ENCODE measurements around the gene ART3.
"Not testable (repeated sequence)": the region's sequence is repeated elsewhere in the genome, so short reads cannot be mapped to it uniquely, and the experiment has no call there.

The ART3 gene, protein sequence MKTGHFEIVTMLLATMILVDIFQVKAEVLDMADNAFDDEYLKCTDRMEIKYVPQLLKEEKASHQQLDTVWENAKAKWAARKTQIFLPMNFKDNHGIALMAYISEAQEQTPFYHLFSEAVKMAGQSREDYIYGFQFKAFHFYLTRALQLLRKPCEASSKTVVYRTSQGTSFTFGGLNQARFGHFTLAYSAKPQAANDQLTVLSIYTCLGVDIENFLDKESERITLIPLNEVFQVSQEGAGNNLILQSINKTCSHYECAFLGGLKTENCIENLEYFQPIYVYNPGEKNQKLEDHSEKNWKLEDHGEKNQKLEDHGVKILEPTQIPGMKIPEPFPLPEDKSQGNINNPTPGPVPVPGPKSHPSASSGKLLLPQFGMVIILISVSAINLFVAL

DNA sequence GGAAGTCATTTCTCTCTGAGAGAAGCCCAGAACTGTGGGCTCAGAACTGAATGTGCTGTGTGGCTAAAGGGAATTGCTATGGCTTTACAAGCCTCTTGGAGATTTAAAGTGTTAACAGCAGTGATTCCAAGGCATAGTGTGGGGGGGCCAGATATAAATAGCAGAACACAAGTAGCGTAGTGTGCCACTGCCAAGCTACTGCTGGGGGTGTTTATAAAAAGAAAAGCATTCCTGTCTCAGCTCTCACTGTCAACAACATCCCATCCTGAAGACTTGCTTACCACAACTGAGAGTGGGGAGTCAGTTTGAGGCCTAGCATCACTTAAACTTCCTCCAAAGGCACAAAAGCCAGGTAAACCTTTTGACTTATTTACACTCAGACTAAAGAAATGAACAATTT, at the start of gene ART3:
Gene ART3 (plus strand): TSS at position 242 of the 400 bp plus-strand sequence. CDS start 1,181 bp downstream, outside the sequence.
- DNase-seq (ENCODE audit: low read depth in 4 of 4, low spot score in 1 of 4) = no peak

DNA sequence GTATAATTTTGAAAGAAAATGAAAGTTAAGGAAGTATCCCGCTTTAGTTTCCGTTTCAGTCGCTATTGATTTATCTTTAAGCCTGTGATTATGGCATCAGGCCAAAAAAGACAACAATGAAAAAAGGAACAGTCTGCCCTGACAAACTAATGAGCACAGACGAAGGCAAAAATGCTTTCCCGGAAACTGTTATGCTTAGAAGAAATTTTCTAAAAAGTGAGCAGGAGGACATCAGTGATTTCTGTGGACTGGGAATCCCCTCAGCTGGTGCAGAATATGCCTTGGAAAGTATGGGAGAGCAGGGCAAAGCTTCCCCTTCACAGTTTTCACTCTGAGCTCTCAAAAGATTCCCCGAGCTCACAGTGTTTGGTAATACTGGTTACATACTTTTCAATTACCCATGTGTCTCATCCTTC, 46.2 kb upstream of the ART3 start:
- DNase-seq (ENCODE audit: low read depth in 4 of 4, low spot score in 1 of 4) = no peak

DNA sequence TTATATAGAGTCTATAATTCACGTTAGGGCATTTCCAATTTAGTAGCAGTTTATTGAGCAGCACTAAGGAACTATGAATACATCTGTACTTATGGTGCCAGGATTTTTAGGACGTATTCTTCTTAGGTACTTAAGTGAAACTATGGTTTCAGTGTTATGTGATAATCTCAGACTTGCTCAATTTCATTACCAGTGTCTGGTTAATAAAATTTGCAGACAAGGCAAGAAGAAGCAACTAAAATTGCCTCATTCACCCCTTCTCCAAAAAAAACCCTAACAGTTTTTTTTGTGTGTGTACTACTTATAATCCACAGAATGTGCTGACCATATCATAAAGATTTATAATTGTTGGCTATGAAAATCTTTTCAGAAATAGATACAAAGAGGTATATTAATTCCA, 45.2 kb upstream of the ART3 start:
- DNase-seq (ENCODE audit: low read depth in 4 of 4, low spot score in 1 of 4) = no peak

DNA sequence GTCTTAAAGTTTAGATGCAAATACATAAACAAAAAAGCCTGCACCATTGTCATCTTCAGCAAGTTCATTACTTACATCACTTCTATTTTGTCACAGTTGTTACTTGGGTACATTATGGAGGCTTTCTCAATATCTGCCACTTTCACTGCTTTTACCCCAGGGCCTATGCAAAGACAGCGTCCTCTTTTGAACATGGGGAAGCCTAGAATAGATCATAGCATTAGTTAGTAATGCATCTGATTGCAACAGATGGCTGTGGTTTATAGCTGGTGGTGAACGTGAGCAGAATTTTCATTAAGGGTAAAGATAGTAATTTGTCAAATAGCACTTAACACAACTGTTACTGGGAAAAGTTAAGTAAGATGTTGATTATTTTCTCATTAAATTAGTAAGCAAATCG, 39.4 kb upstream of the ART3 start:
- no peak for DNase-seq (ENCODE audit: low read depth in 4 of 4, low spot score in 1 of 4)

DNA sequence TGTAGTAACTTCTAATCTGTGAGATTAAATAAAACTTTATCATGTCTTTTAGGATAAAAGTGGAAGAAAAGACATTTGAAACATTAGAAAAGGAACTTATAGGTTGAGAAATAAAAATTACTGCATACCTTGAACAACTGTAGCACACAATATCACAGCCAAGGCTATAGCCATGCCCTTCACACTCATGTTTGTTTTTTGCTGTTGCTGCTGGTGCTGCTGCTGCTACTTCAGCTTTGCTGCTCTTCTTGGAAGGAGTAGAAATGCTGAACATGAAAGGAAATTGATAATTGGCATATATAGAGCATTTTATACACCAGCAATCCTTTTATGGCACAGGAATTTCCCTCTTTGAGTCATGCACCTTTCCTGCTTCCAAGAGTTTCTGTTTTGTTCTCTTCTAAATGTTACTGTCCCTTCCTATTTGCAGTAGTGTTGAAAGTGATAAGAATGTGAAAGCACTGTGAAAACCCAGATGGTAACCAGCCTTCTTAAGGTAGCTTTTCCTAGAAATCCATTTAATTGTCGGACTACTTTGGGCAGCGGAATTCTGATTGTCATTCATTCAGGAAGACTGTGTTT, 38.6 kb upstream of the ART3 start, which contains the start of gene CXCL11:
Gene CXCL11 (minus strand): TSS at position 272 of the 582 bp plus-strand sequence. CDS start 83 bp downstream, at position 189.
- DNase-seq (ENCODE audit: low read depth in 4 of 4, low spot score in 1 of 4) = no peak

DNA sequence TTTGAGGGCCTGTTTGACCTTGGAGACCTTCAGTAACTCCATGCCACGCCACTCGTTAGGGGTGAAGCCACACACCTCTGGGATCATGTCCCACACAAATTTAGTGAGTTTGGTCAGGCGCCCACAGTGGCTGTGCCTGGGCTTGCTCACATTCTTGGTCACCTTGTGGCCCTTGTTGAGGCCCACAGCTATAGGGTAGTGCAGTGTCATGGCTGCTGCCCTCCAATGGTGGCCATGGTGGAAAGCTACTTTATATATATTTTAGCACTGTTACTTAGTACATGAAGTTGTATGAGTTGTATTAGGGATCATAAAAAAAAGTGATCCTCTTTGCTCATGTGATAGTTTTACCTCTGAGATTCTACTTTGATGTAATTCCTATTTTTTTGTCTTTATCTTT, 37.7 kb upstream of the ART3 start:
- no peak for DNase-seq (ENCODE audit: low read depth in 4 of 4, low spot score in 1 of 4)

DNA sequence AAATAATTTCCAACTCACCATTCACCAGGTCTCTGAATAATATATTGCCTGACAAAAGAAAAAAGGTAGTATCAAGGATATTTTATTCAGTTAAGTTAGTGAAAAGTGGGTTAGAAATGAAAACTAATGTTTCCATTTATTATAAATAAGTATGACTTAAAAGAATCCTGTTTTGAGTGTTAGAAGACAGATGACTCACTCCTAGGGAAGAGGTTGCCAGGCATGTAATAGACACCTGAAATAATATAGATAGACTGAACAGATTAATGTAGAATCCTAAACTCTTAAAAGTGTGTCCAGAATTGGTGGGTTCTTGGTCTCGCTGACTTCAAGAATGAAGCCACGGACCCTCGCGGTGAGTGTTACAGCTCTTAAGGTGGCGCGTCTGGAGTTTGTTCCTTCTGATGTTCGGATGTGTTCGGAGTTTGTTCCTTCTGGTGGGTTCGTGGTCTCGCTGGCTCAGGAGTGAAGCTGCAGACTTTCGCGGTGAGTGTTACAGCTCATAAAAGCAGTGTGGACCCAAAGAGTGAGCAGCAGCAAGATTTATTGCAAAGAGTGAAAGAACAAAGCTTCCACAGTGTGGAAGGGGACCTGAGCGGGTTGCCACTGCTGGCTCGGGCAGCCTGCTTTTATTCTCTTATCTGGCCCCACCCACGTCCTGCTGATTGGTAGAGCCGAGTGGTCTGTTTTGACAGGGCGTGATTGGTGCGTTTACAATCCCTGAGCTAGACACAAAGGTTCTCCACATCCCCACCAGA, 32.1 kb upstream of the ART3 start:
- not testable (repeated sequence) for DNase-seq (ENCODE audit: low read depth in 4 of 4, low spot score in 1 of 4)

DNA sequence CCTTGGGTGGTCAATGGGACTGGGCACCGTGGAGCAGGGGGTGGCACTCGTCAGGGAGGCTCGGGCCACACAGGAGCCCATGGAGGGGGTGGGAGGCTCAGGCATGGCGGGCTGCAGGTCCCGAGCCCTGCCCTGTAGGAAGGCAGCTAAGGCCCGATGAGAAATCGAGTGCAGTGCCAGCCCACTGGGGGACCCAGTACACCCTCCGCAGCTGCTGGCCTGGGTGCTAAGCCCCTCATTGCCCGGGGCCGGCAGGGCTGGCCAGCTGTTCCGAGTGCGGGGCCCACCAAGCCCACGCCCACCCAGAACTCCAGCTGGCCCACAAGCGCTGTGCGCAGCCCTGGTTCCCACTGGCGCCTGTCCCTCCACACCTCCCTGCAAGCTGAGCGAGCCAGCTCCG, 31.2 kb upstream of the ART3 start:
- not testable (repeated sequence) for DNase-seq (ENCODE audit: low read depth in 4 of 4, low spot score in 1 of 4)

DNA sequence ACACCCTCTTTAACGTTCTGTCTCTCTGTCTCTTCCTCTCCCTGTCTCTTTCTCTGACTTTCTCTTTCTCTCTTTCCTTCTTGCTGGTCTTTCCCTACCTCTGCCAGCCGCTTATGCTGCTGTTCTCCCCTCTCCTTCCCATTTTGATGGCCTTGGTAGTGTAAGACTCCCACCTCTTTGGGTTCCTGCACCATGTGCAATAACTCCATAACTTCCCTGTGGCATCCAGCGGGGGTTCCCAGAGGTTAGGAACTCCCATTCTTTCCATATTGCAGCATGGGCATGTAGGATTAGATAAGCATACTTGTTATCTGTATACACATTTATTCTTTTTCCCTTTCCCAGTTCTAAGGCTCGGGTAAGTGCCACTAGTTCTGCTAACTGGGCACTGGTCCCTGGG, 29.8 kb upstream of the ART3 start:
- not testable (repeated sequence) for DNase-seq (ENCODE audit: low read depth in 4 of 4, low spot score in 1 of 4)

DNA sequence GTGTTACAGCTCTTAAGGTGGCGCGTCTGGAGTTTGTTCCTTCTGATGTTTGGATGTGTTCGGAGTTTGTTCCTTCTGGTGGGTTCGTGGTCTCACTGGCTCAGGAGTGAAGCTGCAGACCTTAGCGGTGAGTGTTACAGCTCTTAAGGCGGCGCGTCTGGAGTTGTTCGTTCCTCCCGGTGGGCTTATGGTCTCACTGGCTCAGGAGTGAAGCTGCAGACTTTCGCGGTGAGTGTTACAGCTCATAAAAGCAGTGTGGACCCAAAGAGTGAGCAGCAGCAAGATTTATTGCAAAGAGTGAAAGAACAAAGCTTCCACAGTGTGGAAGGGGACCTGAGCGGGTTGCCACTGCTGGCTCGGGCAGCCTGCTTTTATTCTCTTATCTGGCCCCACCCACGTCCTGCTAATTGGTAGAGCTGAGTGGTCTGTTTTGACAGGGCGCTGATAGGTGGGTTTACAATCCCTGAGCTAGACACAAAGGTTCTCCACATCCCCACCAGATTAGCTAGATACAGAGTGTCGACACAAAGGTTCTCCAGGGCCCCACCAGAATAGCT, 24.6 kb upstream of the ART3 start:
- not testable (repeated sequence) for DNase-seq (ENCODE audit: low read depth in 4 of 4, low spot score in 1 of 4)

DNA sequence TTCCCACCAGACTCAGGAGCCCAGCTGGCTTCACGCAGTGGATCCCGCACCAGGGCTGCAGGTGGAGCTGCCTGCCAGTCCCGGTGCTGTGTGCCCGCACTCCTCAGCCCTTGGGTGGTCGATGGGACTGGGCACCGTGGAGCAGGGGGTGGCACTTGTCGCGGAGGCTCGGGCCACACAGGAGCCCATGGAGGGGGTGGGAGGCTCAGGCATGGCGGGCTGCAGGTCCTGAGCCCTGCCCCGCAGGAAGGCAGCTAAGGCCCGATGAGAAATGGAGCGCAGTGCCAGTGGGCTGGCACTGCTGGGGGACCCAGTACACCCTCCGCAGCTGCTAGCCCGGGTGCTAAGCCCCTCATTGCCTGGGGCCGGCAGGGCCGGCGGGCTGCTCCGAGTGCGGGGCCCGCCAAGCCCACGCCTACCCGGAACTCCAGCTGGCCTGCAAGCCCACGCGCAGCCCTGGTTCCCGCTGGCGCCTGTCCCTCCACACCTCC, 23.9 kb upstream of the ART3 start:
- not testable (repeated sequence) for DNase-seq (ENCODE audit: low read depth in 4 of 4, low spot score in 1 of 4)

DNA sequence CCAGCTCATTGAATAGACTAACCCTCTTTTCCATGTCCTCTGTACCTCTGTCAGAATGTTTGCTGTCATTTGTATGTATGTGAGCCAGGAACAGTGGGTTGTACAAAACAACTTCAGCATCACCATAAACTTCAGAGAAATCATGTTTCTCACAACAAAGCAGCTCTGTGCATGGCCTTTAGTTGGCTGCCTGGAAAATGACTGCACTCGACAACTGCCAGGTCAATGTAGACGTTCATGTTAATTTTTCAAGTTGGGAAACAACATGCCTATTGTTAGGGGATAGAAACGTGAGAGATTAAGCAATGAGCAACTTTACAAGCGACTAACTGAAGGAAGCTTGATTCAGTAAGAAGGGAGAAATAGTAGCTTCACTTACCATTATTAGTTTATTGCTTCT, 20.8 kb upstream of the ART3 start:
- DNase-seq (ENCODE audit: low read depth in 4 of 4, low spot score in 1 of 4) = no peak

DNA sequence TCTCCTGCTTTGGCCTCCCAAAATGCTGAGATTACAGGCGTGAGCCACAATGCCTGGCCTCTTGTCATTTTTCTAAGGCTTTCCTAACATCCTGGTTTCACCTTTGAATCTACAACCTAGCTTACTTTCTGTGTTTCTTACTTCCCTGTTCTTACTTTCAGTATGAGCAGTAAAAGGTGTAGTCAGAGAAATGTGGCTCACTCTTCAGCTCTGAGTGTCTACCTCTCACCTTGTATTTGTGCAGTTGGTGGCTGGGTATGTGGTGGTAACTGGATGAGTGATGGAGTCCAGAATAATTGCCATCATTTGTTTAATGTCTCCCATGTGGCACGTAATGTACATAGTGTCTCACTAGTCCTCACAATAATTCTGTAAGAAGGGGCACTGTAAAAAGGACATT, 19.5 kb upstream of the ART3 start:
- DNase-seq (ENCODE audit: low read depth in 4 of 4, low spot score in 1 of 4) = peak in 1 of 4 experiments; percentile 8

DNA sequence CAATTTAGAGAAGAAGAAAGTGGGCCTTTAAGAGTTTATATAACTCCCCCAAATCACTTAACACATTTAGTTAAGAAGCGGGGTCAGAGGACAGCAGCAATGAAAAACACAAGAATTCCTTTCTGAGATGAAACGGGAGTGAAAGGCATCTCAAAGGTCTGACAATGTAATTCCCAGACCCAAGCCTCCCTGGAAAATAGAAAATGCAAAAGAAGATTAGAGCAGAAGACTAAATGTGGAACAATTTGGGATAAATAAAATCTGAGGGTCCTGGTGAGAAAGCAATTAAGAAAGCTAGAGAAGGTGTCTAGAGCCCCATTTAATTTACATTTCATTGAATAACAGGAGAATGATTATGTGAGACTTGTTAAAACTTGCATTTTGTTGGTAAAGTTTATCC, 19.1 kb upstream of the ART3 start:
- DNase-seq (ENCODE audit: low read depth in 4 of 4, low spot score in 1 of 4) = no peak

DNA sequence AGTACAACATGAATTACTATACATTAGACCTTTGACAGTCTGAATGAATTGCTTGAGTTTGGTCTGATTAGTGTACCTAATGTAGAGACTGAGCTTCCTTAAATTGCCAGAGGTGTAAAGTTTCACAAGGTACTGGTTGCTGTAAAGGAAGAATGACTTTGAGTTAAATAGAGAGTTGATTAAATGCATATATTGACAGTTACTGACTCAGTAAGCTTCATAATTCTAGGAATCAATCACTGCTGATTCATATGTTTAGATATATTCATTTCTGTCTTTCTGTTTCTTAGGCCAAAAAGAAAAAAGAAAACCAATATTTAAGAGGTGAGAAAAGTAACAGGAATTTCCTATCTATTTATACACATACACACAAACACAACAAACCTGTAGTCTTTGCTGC, 16.2 kb upstream of the ART3 start:
- DNase-seq (ENCODE audit: low read depth in 4 of 4, low spot score in 1 of 4) = no peak

DNA sequence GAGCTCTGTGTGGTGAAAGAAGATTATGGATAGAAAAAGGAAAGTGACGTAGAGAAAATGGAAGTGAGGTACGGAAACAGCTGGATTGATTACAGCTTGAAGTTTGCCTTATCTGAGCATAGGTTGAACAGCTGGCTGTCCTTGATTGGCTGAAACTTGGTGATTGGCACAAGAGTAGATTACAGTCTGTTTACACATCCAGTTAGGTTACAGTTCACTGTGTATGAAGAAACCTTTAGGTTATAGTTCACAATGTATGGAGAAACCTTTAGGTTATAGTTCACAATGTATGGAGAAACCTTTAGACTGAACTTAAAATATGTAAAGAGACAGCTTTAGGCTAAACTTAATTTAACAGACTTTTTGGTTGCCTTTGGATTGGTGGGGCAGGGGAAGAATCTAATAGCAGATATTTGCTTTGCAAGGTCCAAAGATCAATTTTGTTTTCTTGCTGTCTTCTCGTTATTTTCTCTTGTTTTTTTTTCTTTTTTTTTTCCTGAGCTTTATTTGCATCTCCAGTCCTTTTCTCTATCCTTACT, 15.6 kb upstream of the ART3 start:
- DNase-seq (ENCODE audit: low read depth in 4 of 4, low spot score in 1 of 4) = no peak

DNA sequence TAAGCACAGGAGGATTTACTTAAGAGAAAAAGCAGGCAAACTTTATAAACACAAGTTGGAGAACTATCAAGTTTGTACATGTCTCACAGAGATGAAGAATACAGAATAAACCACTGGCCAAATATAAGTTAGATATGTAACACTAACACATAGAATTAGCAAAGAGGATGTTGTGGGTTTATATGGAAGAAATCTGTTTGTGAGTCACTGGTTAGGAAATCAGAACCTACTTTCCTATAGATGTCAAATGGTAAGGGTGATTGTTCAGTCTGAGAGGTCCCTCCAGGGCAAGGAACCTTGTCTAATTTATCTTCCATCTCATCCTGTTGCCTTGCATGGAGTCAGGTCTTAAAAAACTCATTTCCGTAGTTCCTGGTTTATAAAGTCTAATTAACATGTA, 14.8 kb upstream of the ART3 start:
- DNase-seq (ENCODE audit: low read depth in 4 of 4, low spot score in 1 of 4) = no peak

DNA sequence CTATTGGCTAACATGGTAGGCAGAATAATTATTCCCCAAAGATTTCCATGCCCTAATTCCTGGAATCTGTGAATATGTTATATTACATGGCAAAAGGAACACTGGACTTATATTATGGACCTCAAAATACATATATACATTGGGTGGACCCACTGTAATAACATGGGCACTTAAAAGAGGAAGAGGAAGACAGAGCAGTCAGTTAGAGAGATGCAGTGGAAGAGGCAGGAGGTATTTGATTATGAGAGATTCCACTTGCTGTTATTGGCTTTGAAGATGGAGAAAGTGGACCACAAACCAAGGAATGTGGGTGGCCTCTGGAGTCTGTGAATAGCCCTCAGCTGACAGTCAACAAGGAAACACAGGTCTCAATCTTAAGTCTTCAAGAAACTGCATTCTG, 14.0 kb upstream of the ART3 start:
- no peak for DNase-seq (ENCODE audit: low read depth in 4 of 4, low spot score in 1 of 4)

DNA sequence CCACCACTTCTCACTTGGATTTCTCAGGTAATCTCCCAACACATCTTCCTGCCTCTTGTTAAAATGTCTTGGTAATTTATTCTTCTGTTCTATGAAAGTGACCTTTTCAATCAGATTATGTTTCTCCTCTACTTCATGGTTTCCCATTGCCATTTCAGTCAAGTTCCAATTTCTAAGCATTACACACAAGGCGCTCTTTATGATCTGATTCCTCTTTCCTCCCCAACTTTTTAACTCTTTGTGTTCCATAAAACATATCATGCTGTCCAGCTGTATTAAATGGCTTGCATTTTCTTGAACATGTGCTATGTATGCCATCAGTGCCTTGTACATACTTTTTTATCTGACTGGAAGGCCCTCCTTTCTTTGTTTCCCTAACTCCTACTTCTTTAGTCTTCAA, 13.1 kb upstream of the ART3 start:
- DNase-seq (ENCODE audit: low read depth in 4 of 4, low spot score in 1 of 4) = no peak

DNA sequence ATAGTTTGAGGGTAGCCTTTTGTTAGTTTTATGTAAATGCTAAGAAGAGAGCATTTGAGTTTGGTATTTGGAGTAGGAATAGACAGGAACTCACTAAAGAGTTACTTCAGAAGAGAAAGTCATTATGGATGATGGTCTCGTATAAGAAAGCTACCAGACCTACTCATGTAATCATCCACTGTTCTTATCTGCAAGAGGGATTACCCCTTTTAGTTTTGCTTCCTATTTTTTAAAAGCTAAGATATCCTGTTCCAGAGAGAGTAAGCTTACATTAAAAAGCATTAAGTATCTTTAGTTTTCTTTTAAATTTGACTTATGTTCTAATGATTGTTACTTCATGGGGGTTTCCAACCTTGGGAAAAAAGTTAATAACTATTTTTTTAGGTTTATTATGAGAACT, 12.5 kb upstream of the ART3 start:
- DNase-seq (ENCODE audit: low read depth in 4 of 4, low spot score in 1 of 4) = no peak

DNA sequence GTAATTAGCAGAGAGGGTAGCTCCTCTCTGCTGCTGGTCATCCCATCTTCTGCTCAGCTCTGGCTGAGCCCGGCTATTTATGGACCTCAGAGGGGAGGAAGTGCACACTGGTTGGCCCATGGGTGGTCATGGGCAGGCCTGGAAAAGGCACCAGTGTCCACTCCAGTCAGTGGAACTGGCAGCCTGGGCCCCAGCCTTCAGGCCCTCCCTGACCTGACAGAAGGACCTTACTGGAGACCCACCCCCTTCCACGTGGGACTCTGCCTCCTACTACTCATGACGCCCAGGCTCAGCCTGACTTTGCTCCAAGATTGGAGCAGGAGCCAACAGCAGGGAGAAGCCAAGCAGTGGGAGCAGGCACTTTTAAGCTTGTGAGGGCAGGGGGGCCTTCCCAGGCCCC, 8.0 kb upstream of the ART3 start:
- no peak for DNase-seq (ENCODE audit: low read depth in 4 of 4, low spot score in 1 of 4)
